Right kidney (tissue), 1 donor: ENCODE measurements around the gene HLCS.
A peak's percentile ranks its signal among the peaks of the same experiment; 100 is the strongest.
"Not testable (repeated sequence)": the region's sequence is repeated elsewhere in the genome, so short reads cannot be mapped to it uniquely, and the experiment has no call there.

Experiments used
- DNase-seq: peaks from one replicate; pipeline ENCODE4 v3.0.0-alpha.2; 2016

The HLCS gene

GRCh38 chr21:36955783-36956182 is 10.7 kb downstream of the HLCS start:
- DNase-seq: no peak

- DNase-seq: not testable (repeated sequence)
These were observed 14.1 kb downstream of the HLCS start for GRCh38 chr21:36952331-36952730.

GRCh38 chr21:36949171-36950141 is 17.0 kb downstream of the HLCS start:
- no peak for DNase-seq

- no peak for DNase-seq
These were observed 17.8 kb downstream of the HLCS start for GRCh38 chr21:36948686-36949085.

- no peak for DNase-seq
These were observed 19.5 kb downstream of the HLCS start for GRCh38 chr21:36946949-36947356.

- no peak for DNase-seq
These were observed 20.9 kb downstream of the HLCS start for GRCh38 chr21:36945496-36946138.

GRCh38 chr21:36936361-36937135 is 29.9 kb downstream of the HLCS start:
- DNase-seq: no peak

- no peak for DNase-seq
These were observed 31.5 kb downstream of the HLCS start for GRCh38 chr21:36934864-36935420.

GRCh38 chr21:36932161-36932816 is 34.2 kb downstream of the HLCS start:
- no peak for DNase-seq

- no peak for DNase-seq
These were observed 36.8 kb downstream of the HLCS start for GRCh38 chr21:36929622-36930021.

- DNase-seq: no peak
These were observed 37.5 kb downstream of the HLCS start for GRCh38 chr21:36928960-36929359.

GRCh38 chr21:36927719-36928117 is 38.8 kb downstream of the HLCS start:
- peak; percentile 57 for DNase-seq

GRCh38 chr21:36926989-36927718 is 39.3 kb downstream of the HLCS start:
- DNase-seq: peak; percentile 43

- DNase-seq: no peak
These were observed 43.2 kb downstream of the HLCS start for GRCh38 chr21:36923270-36923669.

- no peak for DNase-seq
These were observed 43.6 kb downstream of the HLCS start for GRCh38 chr21:36922861-36923260.

- DNase-seq: no peak
These were observed 48.2 kb downstream of the HLCS start for GRCh38 chr21:36918291-36918690.

- DNase-seq: no peak
These were observed 48.9 kb downstream of the HLCS start for GRCh38 chr21:36917471-36918158.

GRCh38 chr21:36916718-36917117 is 49.8 kb downstream of the HLCS start:
- DNase-seq: no peak

- no peak for DNase-seq
These were observed 50.7 kb downstream of the HLCS start for GRCh38 chr21:36915696-36916245.

- no peak for DNase-seq
These were observed 51.3 kb downstream of the HLCS start for GRCh38 chr21:36915014-36915695.
